HK-2 (cell line): ENCODE measurements around the gene OST4.

ENCODE experiments used
- DNase-seq: peaks from one replicate; pipeline ENCODE4 v3.0.0-alpha.2; 2018; ENCODE audit not compliant: unreplicated experiment

The OST4 gene

GRCh38 chr2:27025861-27026851 is 45.3 kb downstream of the OST4 start:
- no peak for DNase-seq

GRCh38 chr2:27025281-27025800 is 46.1 kb downstream of the OST4 start:
- DNase-seq, result no peak

GRCh38 chr2:27024812-27025211 is 46.6 kb downstream of the OST4 start:
- DNase-seq, result no peak

GRCh38 chr2:27024188-27024587 is 47.3 kb downstream of the OST4 start:
- no peak for DNase-seq

GRCh38 chr2:27023740-27024139 is 47.7 kb downstream of the OST4 start:
- no peak for DNase-seq

- peak; percentile 32 for DNase-seq
Observed at GRCh38 chr2:27021253-27022049, 50.0 kb downstream of the OST4 start.
